K562 (cell line): ENCODE data around the gene BRSK1. TPM values are rescaled to one million over a fixed set of nuclear protein-coding genes. Genes with fewer than 3 reads are reported as not detected.

Experiments
- CHD1 ChIP-seq: fragments of 200-600 bp; sonication (generic); IDR thresholded peaks from one replicate; pipeline ENCODE4 v1.6.1; 2012; ENCODE audit warnings: mild to moderate bottlenecking, moderate library complexity, low read length, inconsistent platforms
- DNMT1 ChIP-seq: fragments of 450-650 bp; IDR thresholded peaks from 2 replicates; pipeline ENCODE4 v1.6.1; 2016; ENCODE audit warnings: antibody characterized with exemption, mild to moderate bottlenecking
- EGR1 ChIP-seq: fragments of 450-650 bp; conservative IDR thresholded peaks from 2 replicates; pipeline ENCODE4 v1.6.1; 2017; ENCODE audit warnings: mild to moderate bottlenecking
- ELK1 ChIP-seq: sonication (generic); formaldehyde crosslinking; IDR thresholded peaks from 2 replicates; pipeline ENCODE4 v1.8.1; 2022; ENCODE audit warnings: missing genetic modification reagents
- FOXA1 ChIP-seq: fragments of 450-650 bp; IDR thresholded peaks from 2 replicates; pipeline ENCODE4 v1.6.1; 2016; ENCODE audit warnings: mild to moderate bottlenecking, borderline replicate concordance
- KDM4B ChIP-seq, 2 experiments: fragments of 450-650 bp in 1 of 2; sonication (generic) in 1 of 2; IDR thresholded peaks; 2 replicates each; pipeline ENCODE4 v1.6.1; 2016 to 2017; ENCODE audit warnings: borderline replicate concordance in 2 of 2, antibody characterized with exemption in 1 of 2, low read depth in 1 of 2, mild to moderate bottlenecking in 1 of 2
- KHSRP ChIP-seq: fragments of 450-650 bp; IDR thresholded peaks from 2 replicates; pipeline ENCODE4 v1.6.1; 2017
- MTA2 ChIP-seq: fragments of 450-650 bp; IDR thresholded peaks from 2 replicates; pipeline ENCODE4 v1.6.1; 2016; ENCODE audit warnings: low read depth
- NBN ChIP-seq: fragments of 450-650 bp; IDR thresholded peaks from 2 replicates; pipeline ENCODE4 v1.6.1; 2016; ENCODE audit warnings: low read depth, mild to moderate bottlenecking
- PHF21A ChIP-seq: fragments of 450-650 bp; IDR thresholded peaks from 2 replicates; pipeline ENCODE4 v1.6.1; 2017; ENCODE audit warnings: low read depth, borderline replicate concordance
- TBL1XR1 ChIP-seq, 2 experiments: IDR thresholded peaks; 2 replicates each; pipeline ENCODE4 v1.6.1; 2012; ENCODE audit warnings: improper control_type of control experiment in 2 of 2, low read length in 2 of 2, mild to moderate bottlenecking in 1 of 2
- ZKSCAN1 ChIP-seq: fragments of 150-350 bp; IDR thresholded peaks from 2 replicates; pipeline ENCODE4 v1.6.1; 2016; ENCODE audit warnings: low read depth, low read length
- ZNF253 ChIP-seq: fragments of 250-450 bp; sonication (Bioruptor Pico); conservative IDR thresholded peaks from 2 replicates; pipeline ENCODE4 v1.6.1; 2021; ENCODE audit warnings: mild to moderate bottlenecking
- ZNF277 ChIP-seq: fragments of 250-450 bp; sonication (Bioruptor Pico); IDR thresholded peaks from 2 replicates; pipeline ENCODE4 v1.8.0; 2022; ENCODE audit warnings: inconsistent platforms, mild to moderate bottlenecking, moderate library complexity, borderline replicate concordance
- ZNF696 ChIP-seq: fragments of 250-450 bp; sonication (Bioruptor Pico); conservative IDR thresholded peaks from 2 replicates; pipeline ENCODE4 v1.4.0; 2020; ENCODE audit warnings: mild to moderate bottlenecking, moderate library complexity
- ZSCAN32 ChIP-seq: fragments of 450-650 bp; formaldehyde crosslinking; IDR thresholded peaks from 2 replicates; pipeline ENCODE4 v1.4.0; 2020; ENCODE audit warnings: mild to moderate bottlenecking, moderate library complexity
- polyA plus RNA-seq, 8 experiments: library from polyadenylated mRNA; depleted of rRNA in 4 of 8; stranded (reverse) in 5 of 8; unstranded in 3 of 8; fragments of >200 nt; fragmentation: Nextera tagmentation in 2 of 8; fragmentation: Illumina TruSeq in 1 of 8; extraction: Ambion mirVana in 2 of 8; extraction: Trizol in 1 of 8; gene quantifications; 2 replicates each; pipeline versions ENCODE4 v1.2.1 to v1.2.3, GENCODE V29; 2011 to 2014; ENCODE audit warnings: inconsistent platforms in 1 of 8, missing spikeins in 1 of 8
- total RNA-seq, 7 experiments: library from RNA; depleted of rRNA in 6 of 7; stranded (reverse); fragments of >200 nt in 6 of 7; fragmentation: Illumina TruSeq in 2 of 7; extraction: Trizol in 2 of 7; gene quantifications; 2 replicates each; pipeline versions ENCODE4 v1.2.1 to v1.2.3, GENCODE V29; 2011 to 2021; ENCODE audit warnings: low replicate concordance in 1 of 7
- TF ChIP-seq, protein P1 (sequence below): fragments of 450-650 bp; IDR thresholded peaks from 2 replicates; pipeline ENCODE4 v1.6.1; 2018; ENCODE audit not compliant: partially characterized antibody

BRSK1 gene
- total and polyA plus RNA-seq, 9 of the 15 experiments (the other 6 are each of a cell fraction or from before 2014, with no cell fraction given): 1.7 to 9.3 (median 3.8) TPM; not detected in 2

- TF ChIP-seq, protein P1, sequence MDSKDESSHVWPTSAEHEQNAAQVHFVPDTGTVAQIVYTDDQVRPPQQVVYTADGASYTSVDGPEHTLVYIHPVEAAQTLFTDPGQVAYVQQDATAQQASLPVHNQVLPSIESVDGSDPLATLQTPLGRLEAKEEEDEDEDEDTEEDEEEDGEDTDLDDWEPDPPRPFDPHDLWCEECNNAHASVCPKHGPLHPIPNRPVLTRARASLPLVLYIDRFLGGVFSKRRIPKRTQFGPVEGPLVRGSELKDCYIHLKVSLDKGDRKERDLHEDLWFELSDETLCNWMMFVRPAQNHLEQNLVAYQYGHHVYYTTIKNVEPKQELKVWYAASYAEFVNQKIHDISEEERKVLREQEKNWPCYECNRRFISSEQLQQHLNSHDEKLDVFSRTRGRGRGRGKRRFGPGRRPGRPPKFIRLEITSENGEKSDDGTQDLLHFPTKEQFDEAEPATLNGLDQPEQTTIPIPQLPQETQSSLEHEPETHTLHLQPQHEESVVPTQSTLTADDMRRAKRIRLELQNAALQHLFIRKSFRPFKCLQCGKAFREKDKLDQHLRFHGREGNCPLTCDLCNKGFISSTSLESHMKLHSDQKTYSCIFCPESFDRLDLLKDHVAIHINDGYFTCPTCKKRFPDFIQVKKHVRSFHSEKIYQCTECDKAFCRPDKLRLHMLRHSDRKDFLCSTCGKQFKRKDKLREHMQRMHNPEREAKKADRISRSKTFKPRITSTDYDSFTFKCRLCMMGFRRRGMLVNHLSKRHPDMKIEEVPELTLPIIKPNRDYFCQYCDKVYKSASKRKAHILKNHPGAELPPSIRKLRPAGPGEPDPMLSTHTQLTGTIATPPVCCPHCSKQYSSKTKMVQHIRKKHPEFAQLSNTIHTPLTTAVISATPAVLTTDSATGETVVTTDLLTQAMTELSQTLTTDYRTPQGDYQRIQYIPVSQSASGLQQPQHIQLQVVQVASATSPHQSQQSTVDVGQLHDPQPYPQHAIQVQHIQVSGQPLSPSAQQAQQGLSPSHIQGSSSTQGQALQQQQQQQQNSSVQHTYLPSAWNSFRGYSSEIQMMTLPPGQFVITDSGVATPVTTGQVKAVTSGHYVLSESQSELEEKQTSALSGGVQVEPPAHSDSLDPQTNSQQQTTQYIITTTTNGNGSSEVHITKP: peak; percentile 76
- TF ChIP-seq MTA2 (no peak), TBL1XR1 (IDR thresholded peaks at IDR 0.05; ENCODE audit: low read length in 2 of 2) (peak in 1 of 2 experiments; percentile 27; a peak in 1 of 4 replicates), KDM4B (IDR thresholded peaks at IDR 0.05; ENCODE audit: borderline replicate concordance in 2 of 2, low read depth in 1 of 2) (peak in 1 of 2 experiments; percentile 86; a peak in 2 of 4 replicates), ZNF253 (CRISPR knock-in tag) (no peak), NBN (no peak; the same call in 1 of the 2 replicates), PHF21A (no peak), ZNF696 (CRISPR knock-in tag) (no peak), EGR1 (no peak; the same call in none of the 2 replicates), ZSCAN32 (CRISPR knock-in tag) (no peak), ZKSCAN1 (no peak), CHD1 (no peak), ZNF277 (no peak), KHSRP (no peak), DNMT1 (no peak), FOXA1 (no peak), ELK1 (CRISPR knock-in tag) (no peak)
These were observed 3.8 kb upstream of the BRSK1 start, which contains the start of gene HSPBP1 (continued) for GRCh38 chr19:55279770-55280643.
